Esophagus muscularis mucosa (tissue), 3 donors: ENCODE measurements around the gene CUL7.

Experiments
- POLR2AphosphoS5 ChIP-seq, 2 donors: sonication (generic); formaldehyde crosslinking; IDR thresholded peaks; one replicate each; pipeline ENCODE4 v1.6.1; 2017; ENCODE audit warnings: antibody characterized with exemption in 2 of 2
- TF ChIP-seq, protein P1 (sequence below), 3 experiments: fragments of 200-600 bp in 2 of 3; fragments of 450-650 bp in 1 of 3; sonication (generic) in 2 of 3; IDR thresholded peaks; one replicate each; pipeline ENCODE4 v1.5.1; 2017 to 2019; ENCODE audit warnings: antibody characterized with exemption in 3 of 3, mild to moderate bottlenecking in 2 of 3, moderate library complexity in 1 of 3

DNA sequence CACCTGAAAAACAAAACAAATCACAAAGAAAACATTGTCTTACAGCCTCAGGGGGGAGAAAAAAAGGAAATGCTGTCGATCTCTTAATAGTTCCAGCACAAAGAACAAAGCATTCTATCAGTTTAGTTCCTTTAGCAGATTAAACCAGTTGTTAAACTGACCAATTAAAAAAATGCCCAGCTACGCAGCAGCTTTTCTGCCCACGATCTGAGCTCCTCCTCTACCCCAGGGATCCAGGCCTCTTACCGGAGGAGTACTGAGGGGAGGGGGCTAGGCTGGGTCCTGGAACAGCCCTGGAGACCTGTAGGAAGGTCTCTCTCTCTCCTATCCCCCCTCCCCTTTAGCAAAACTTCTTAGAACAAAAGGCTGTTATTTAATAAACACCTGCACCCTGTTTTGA is 35.8 kb upstream of the CUL7 start:
- TF ChIP-seq, protein P1, sequence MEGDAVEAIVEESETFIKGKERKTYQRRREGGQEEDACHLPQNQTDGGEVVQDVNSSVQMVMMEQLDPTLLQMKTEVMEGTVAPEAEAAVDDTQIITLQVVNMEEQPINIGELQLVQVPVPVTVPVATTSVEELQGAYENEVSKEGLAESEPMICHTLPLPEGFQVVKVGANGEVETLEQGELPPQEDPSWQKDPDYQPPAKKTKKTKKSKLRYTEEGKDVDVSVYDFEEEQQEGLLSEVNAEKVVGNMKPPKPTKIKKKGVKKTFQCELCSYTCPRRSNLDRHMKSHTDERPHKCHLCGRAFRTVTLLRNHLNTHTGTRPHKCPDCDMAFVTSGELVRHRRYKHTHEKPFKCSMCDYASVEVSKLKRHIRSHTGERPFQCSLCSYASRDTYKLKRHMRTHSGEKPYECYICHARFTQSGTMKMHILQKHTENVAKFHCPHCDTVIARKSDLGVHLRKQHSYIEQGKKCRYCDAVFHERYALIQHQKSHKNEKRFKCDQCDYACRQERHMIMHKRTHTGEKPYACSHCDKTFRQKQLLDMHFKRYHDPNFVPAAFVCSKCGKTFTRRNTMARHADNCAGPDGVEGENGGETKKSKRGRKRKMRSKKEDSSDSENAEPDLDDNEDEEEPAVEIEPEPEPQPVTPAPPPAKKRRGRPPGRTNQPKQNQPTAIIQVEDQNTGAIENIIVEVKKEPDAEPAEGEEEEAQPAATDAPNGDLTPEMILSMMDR (IDR thresholded peaks at IDR 0.05): no peak
- TF ChIP-seq POLR2AphosphoS5 (IDR thresholded peaks at IDR 0.05): no peak
